Left lung (tissue), 10 donors: ENCODE results near the gene PRKCD. TPM values are rescaled to one million over a fixed set of nuclear protein-coding genes. Genes with fewer than 3 reads are reported as not detected.
A peak's percentile ranks its signal among the peaks of the same experiment; 100 is the strongest.

Source experiments
- ATAC-seq: fragments of 200-7000 bp; cut with Tn5 transposase; one replicate; pipeline ENCODE4 v1.9.1; 2020; ENCODE audit warnings: moderate library complexity
- DNase-seq, 4 donors: peaks; one replicate each; pipeline ENCODE4 v3.0.0-alpha.2; 2013 to 2020
- H3K27ac ChIP-seq, 2 donors: fragments of 200-600 bp; sonication (generic) in 1 of 2; one replicate each; pipeline versions ENCODE4 v1.5.0 to v1.8.0; 2020 to 2021
- H3K27me3 ChIP-seq, 2 donors: fragments of 200-600 bp; sonication (generic) in 1 of 2; one replicate each; pipeline versions ENCODE4 v1.5.0 to v1.8.0; 2020 to 2021
- H3K36me3 ChIP-seq, 2 donors: fragments of 200-600 bp; sonication (generic) in 1 of 2; one replicate each; pipeline versions ENCODE4 v1.5.0 to v1.8.0; 2020 to 2021
- H3K4me1 ChIP-seq, 2 donors: fragments of 200-600 bp; one replicate each; pipeline ENCODE4 v1.8.0; 2021
- H3K4me3 ChIP-seq, 2 donors: fragments of 200-600 bp; sonication (generic) in 1 of 2; one replicate each; pipeline versions ENCODE4 v1.5.0 to v1.8.0; 2020 to 2021; ENCODE audit warnings: mild to moderate bottlenecking in 1 of 2
- H3K9me3 ChIP-seq, 2 donors: fragments of 200-600 bp; sonication (generic) in 1 of 2; one replicate each; pipeline versions ENCODE4 v1.5.0 to v1.8.0; 2020 to 2021
- intact Hi-C, 2 donors: fragments of 100-400 bp; cut with DNase I; formaldehyde crosslinking; loops; one replicate each; pipeline versions ENCODE4 v1.11.2 to v1.14.2; 2022
- polyA plus RNA-seq, 6 donors: library from polyadenylated mRNA; unstranded; fragments of 120-200 nt; gene quantifications; one replicate each; pipeline ENCODE4 v1.2.1, GENCODE V29; 2013; ENCODE audit not compliant: insufficient read length in 6 of 6
- total RNA-seq, 2 donors: library from RNA; stranded (reverse); fragmentation: NEBNext Ultra II Directional; extraction: Animal tissue kit (Norgen Biotek cat#: 25700); gene quantifications; one replicate each; pipeline ENCODE4 v1.2.1, GENCODE V29; 2021
- TF ChIP-seq, protein P1 (sequence below), 2 donors: fragments of 200-600 bp; sonication (generic) in 1 of 2; IDR thresholded peaks; one replicate each; pipeline versions ENCODE4 v1.5.0 to v1.8.0; 2021; ENCODE audit warnings: antibody characterized with exemption in 2 of 2
- donor health status: DM: no; HTN: yes; CAD: no.
- donor health status: DM: no; HTN: no; CAD: no.

Gene PRKCD
- total and polyA plus RNA-seq, 8 donors, result 45.5 to 73.7 (median 53.0) TPM

GRCh38 chr3:53156368-53156834, 4.6 kb upstream of the PRKCD start:
- TF ChIP-seq, protein P1, sequence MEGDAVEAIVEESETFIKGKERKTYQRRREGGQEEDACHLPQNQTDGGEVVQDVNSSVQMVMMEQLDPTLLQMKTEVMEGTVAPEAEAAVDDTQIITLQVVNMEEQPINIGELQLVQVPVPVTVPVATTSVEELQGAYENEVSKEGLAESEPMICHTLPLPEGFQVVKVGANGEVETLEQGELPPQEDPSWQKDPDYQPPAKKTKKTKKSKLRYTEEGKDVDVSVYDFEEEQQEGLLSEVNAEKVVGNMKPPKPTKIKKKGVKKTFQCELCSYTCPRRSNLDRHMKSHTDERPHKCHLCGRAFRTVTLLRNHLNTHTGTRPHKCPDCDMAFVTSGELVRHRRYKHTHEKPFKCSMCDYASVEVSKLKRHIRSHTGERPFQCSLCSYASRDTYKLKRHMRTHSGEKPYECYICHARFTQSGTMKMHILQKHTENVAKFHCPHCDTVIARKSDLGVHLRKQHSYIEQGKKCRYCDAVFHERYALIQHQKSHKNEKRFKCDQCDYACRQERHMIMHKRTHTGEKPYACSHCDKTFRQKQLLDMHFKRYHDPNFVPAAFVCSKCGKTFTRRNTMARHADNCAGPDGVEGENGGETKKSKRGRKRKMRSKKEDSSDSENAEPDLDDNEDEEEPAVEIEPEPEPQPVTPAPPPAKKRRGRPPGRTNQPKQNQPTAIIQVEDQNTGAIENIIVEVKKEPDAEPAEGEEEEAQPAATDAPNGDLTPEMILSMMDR (IDR thresholded peaks at IDR 0.05), result no peak
- intact Hi-C loops, result no loop called here
- Histone ChIP-seq H3K4me1 (peaks cover 22 to 67% of the 10 kb centered on the region in 2 donors), H3K9me3 (no peaks in the 10 kb centered on the region), H3K27ac (peak overlapping the region in 1 of 2 donors; percentile 59), H3K27me3 (peaks cover 0 to 27% of the 10 kb centered on the region in 2 donors), H3K4me3 (no peak overlapping the region), H3K36me3 (no peaks in the 10 kb centered on the region)
- DNase-seq, result no peak
- ATAC-seq, result peak; percentile 30

GRCh38 chr3:53157974-53158580, 2.9 kb upstream of the PRKCD start:
- TF ChIP-seq, protein P1 (IDR thresholded peaks at IDR 0.05), result no peak
- peaks cover 22 to 56% of the 10 kb centered on the region in 2 donors for H3K4me1 ChIP-seq

GRCh38 chr3:53158765-53159155, 2.2 kb upstream of the PRKCD start:
- intact Hi-C loops, result no loop called here
- Histone ChIP-seq H3K4me1 (peaks cover 24 to 61% of the 10 kb centered on the region in 2 donors), H3K27me3 (peaks cover 0 to 27% of the 10 kb centered on the region in 2 donors), H3K36me3 (no peaks in the 10 kb centered on the region), H3K9me3 (no peaks in the 10 kb centered on the region), H3K4me3 (no peak overlapping the region), H3K27ac (peak overlapping the region in 1 of 2 donors; percentile 16)
- no peak for ATAC-seq
- TF ChIP-seq, protein P1 (IDR thresholded peaks at IDR 0.05), result no peak
- DNase-seq, result no peak

More at GRCh38 chr3:53157974-53158580, 2.9 kb upstream of the PRKCD start:
- Histone ChIP-seq H3K27me3 (peaks cover 0 to 27% of the 10 kb centered on the region in 2 donors), H3K9me3 (no peaks in the 10 kb centered on the region), H3K36me3 (no peaks in the 10 kb centered on the region), H3K4me3 (no peak overlapping the region), H3K27ac (no peak overlapping the region)
- no peak for ATAC-seq
- no peak for DNase-seq
- intact Hi-C loops, result no loop called here

DNA sequence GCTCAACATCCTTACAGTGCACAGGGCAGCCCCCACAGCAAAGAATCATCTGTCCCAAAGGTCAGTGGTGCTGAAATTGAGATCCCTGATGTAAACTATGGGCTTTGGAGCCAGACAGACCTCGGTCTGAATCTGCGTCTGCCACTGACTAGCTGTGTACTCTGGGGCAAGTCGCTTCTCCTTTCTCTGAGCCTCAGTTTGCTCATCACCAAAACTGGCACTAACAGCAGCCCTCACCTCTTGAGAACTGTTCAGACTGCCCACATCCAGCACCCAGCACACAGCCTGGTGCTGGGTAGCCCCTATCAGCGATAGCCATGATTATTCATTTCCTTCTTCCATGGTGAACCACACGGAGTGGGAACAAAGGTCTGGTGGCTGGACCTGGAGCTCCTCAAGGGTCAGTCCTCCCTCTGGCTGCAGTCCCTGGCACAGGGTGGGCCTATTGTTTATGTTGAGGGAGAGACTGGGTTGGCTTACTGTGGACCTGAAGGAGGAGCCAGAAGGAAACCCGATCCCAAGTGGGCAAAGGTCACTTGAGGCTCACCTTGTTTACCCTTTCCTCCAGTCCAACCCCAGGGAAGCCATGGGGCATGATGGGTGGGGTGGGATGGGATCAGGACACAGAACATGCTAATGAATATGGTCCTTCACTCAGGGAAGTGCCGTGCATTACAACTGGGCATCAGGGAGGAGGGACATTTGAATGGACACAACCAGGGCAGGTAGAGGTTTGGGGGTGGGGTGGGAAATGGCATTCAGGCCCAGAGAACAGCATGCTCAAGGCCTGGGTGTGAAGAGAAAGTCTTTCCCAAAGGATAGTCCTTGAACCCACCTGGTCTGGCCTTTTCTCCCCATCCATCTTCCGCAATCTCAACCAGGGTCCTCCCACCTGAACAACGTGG, 1.6 kb upstream of the PRKCD start:
- TF ChIP-seq, protein P1 (IDR thresholded peaks at IDR 0.05), result no peak
- intact Hi-C loops, result no loop called here
- no peak for ATAC-seq
- Histone ChIP-seq H3K4me3 (no peak overlapping the region), H3K4me1 (peaks cover 22 to 67% of the 10 kb centered on the region in 2 donors), H3K27ac (peak overlapping the region in 1 of 2 donors; percentile 16), H3K27me3 (peaks cover 0 to 27% of the 10 kb centered on the region in 2 donors), H3K9me3 (no peaks in the 10 kb centered on the region), H3K36me3 (no peaks in the 10 kb centered on the region)
- no peak for DNase-seq
